IMR-90 (cell line): ENCODE results near the gene CYB5A. TPM values are rescaled to one million over a fixed set of nuclear protein-coding genes. Genes with fewer than 3 reads are reported as not detected.

Source experiments
- ATAC-seq: fragments of 200-7000 bp; cut with Tn5 transposase; 2 replicates; pipeline ENCODE4 v1.9.1; 2020; ENCODE audit warnings: low read depth, mild to moderate bottlenecking, moderate library complexity
- BruUV-seq: library from RNA; stranded (reverse); fragments of 400-500 nt; replicated peaks from 2 replicates; lab custom pipeline; 2021; lab: Mats Ljungman, UMichigan
- CTCF ChIA-PET: fragments of 300-600 bp; formaldehyde crosslinking; extraction: SDS; loops from one replicate; lab custom pipeline; 2021; ENCODE audit warnings: antibody characterized with exemption; lab: Yijun Ruan, JAX
- POLR2A ChIA-PET: fragments of 300-600 bp; sonication (Branson Sonifier 250); formaldehyde crosslinking; loops from one replicate; lab custom pipeline; 2022; ENCODE audit warnings: antibody characterized with exemption; ENCODE audit not compliant: unreplicated experiment; lab: Charles Lee
- DNase-seq: peaks from one replicate; pipeline ENCODE4 v3.0.0; 2013
- H2AFZ ChIP-seq: replicated peaks from 2 replicates; pipeline ENCODE3; 2013; ENCODE audit warnings: low read length, mild to moderate bottlenecking; ENCODE audit not compliant: poor library complexity
- H2AK5ac ChIP-seq: 2 replicates; pipeline ENCODE4 v1.6.1; 2013; ENCODE audit warnings: low read depth, low read length, inconsistent platforms
- H2AK9ac ChIP-seq: replicated peaks from 2 replicates; pipeline ENCODE3; 2013; ENCODE audit warnings: mild to moderate bottlenecking, low read depth, low read length, moderate library complexity; ENCODE audit not compliant: poor library complexity
- H2BK120ac ChIP-seq: 2 replicates; pipeline ENCODE4 v1.6.1; 2013; ENCODE audit warnings: low read depth, low read length, inconsistent platforms
- H2BK15ac ChIP-seq: 3 replicates; pipeline ENCODE4 v1.6.1; 2013; ENCODE audit warnings: low read depth, low read length, inconsistent platforms
- H2BK20ac ChIP-seq: 2 replicates; pipeline ENCODE4 v1.6.1; 2013; ENCODE audit warnings: low read depth, mild to moderate bottlenecking, inconsistent platforms, low read length, moderate library complexity
- H2BK5ac ChIP-seq: 2 replicates; pipeline ENCODE4 v1.6.1; 2013; ENCODE audit warnings: mild to moderate bottlenecking, low read depth, low read length, inconsistent platforms; ENCODE audit not compliant: poor library complexity, severe bottlenecking
- H3K14ac ChIP-seq: replicated peaks from 2 replicates; pipeline ENCODE4 v1.6.1; 2013; ENCODE audit warnings: low read depth, low read length, inconsistent platforms
- H3K18ac ChIP-seq: 2 replicates; pipeline ENCODE4 v1.6.1; 2013; ENCODE audit warnings: low read depth, low read length, control low read depth
- H3K23ac ChIP-seq: 2 replicates; pipeline ENCODE4 v1.6.1; 2013; ENCODE audit warnings: low read depth, low read length, inconsistent platforms
- H3K27ac ChIP-seq: 2 replicates; pipeline ENCODE4 v1.5.1; 2013; ENCODE audit warnings: mild to moderate bottlenecking, control low read depth, low read length; ENCODE audit not compliant: insufficient read depth
- H3K27me3 ChIP-seq: 2 replicates; pipeline ENCODE4 v1.6.1; 2013; ENCODE audit warnings: low read length; ENCODE audit not compliant: control insufficient read depth, insufficient read depth
- H3K36me3 ChIP-seq: 2 replicates; pipeline ENCODE4 v1.6.1; 2013; ENCODE audit warnings: low read length, mixed read lengths; ENCODE audit not compliant: control insufficient read depth, insufficient read depth
- H3K4ac ChIP-seq: 2 replicates; pipeline ENCODE4 v1.6.1; 2013; ENCODE audit warnings: low read depth, low read length, inconsistent platforms
- H3K4me1 ChIP-seq: 2 replicates; pipeline ENCODE4 v1.6.1; 2013; ENCODE audit warnings: low read length, mixed read lengths; ENCODE audit not compliant: control insufficient read depth, insufficient read depth
- H3K4me2 ChIP-seq: 2 replicates; pipeline ENCODE4 v1.6.1; 2013; ENCODE audit warnings: low read depth, mild to moderate bottlenecking, control low read depth, low read length, moderate library complexity
- H3K4me3 ChIP-seq: 2 replicates; pipeline ENCODE4 v1.5.1; 2013; ENCODE audit warnings: low read depth, mild to moderate bottlenecking, control low read depth, low read length, moderate library complexity; ENCODE audit not compliant: insufficient read depth
- H3K56ac ChIP-seq: 2 replicates; pipeline ENCODE4 v1.6.1; 2013; ENCODE audit warnings: low read length, inconsistent platforms; ENCODE audit not compliant: insufficient read depth; ENCODE audit errors: extremely low read depth
- H3K79me1 ChIP-seq, 2 experiments: 2 replicates each; pipeline ENCODE4 v1.6.1; 2013; ENCODE audit warnings: low read length in 2 of 2, inconsistent platforms in 1 of 2, low read depth in 1 of 2
- H3K9ac ChIP-seq: 2 replicates; pipeline ENCODE4 v1.6.1; 2013; ENCODE audit warnings: low read depth, low read length, control low read depth
- H3K9me1 ChIP-seq: 2 replicates; pipeline ENCODE4 v1.6.1; 2013; ENCODE audit warnings: low read length, inconsistent platforms; ENCODE audit not compliant: insufficient read depth
- H3K9me3 ChIP-seq: 2 replicates; pipeline ENCODE4 v1.6.1; 2013; ENCODE audit warnings: low read length; ENCODE audit not compliant: control insufficient read depth, insufficient read depth
- H4K20me1 ChIP-seq: 2 replicates; pipeline ENCODE4 v1.6.1; 2013; ENCODE audit warnings: low read length, inconsistent platforms; ENCODE audit not compliant: insufficient read depth
- H4K5ac ChIP-seq: 2 replicates; pipeline ENCODE4 v1.6.1; 2013; ENCODE audit warnings: mild to moderate bottlenecking, low read depth, low read length, control low read depth
- H4K8ac ChIP-seq, 2 experiments: 2 replicates each; pipeline ENCODE4 v1.6.1; 2013; ENCODE audit warnings: low read depth in 2 of 2, low read length in 2 of 2, control low read depth in 1 of 2, inconsistent platforms in 1 of 2
- H4K91ac ChIP-seq: 2 replicates; pipeline ENCODE4 v1.6.1; 2013; ENCODE audit warnings: low read depth, low read length, inconsistent platforms; ENCODE audit not compliant: insufficient read depth
- BHLHE40 ChIP-seq: fragments of 150-350 bp; IDR thresholded peaks from 2 replicates; pipeline ENCODE4 v1.6.1; 2016; ENCODE audit warnings: mild to moderate bottlenecking, low read depth, low read length
- CEBPB ChIP-seq: IDR thresholded peaks from 2 replicates; pipeline ENCODE4 v1.6.1; 2012; ENCODE audit warnings: low read depth, low read length, improper control_type of control experiment
- CHD1 ChIP-seq: IDR thresholded peaks from 2 replicates; pipeline ENCODE4 v1.6.1; 2012; ENCODE audit warnings: low read depth, low read length, improper control_type of control experiment
- MAFK ChIP-seq: IDR thresholded peaks from 2 replicates; pipeline ENCODE4 v1.6.1; 2012; ENCODE audit warnings: low read depth, low read length, improper control_type of control experiment
- MAZ ChIP-seq: IDR thresholded peaks from 2 replicates; pipeline ENCODE4 v1.6.1; 2012; ENCODE audit warnings: low read depth, mild to moderate bottlenecking, low read length, improper control_type of control experiment, moderate library complexity, borderline replicate concordance
- MXI1 ChIP-seq: IDR thresholded peaks from 2 replicates; pipeline ENCODE4 v1.6.1; 2012; ENCODE audit warnings: low read depth, mild to moderate bottlenecking, low read length, moderate library complexity, borderline replicate concordance
- NFE2L2 ChIP-seq: fragments of 150-350 bp; IDR thresholded peaks from 2 replicates; pipeline ENCODE4 v1.6.1; 2016; ENCODE audit warnings: low read depth, mild to moderate bottlenecking, low read length
- POLR2A ChIP-seq: IDR thresholded peaks from 2 replicates; pipeline ENCODE4 v1.6.1; 2012; ENCODE audit warnings: mild to moderate bottlenecking, low read depth, low read length
- RAD21 ChIP-seq: IDR thresholded peaks from 2 replicates; pipeline ENCODE4 v1.6.1; 2012; ENCODE audit warnings: low read length, improper control_type of control experiment
- RCOR1 ChIP-seq: IDR thresholded peaks from 2 replicates; pipeline ENCODE4 v1.6.1; 2012; ENCODE audit warnings: mild to moderate bottlenecking, low read length, improper control_type of control experiment; ENCODE audit not compliant: insufficient replicate concordance
- RFX5 ChIP-seq: IDR thresholded peaks from 2 replicates; pipeline ENCODE4 v1.8.0; 2012; ENCODE audit warnings: low read depth, mild to moderate bottlenecking, low read length, moderate library complexity
- SMC3 ChIP-seq: fragments of 150-350 bp; IDR thresholded peaks from 2 replicates; pipeline ENCODE4 v1.6.1; 2016; ENCODE audit warnings: low read depth, mild to moderate bottlenecking, antibody characterized with exemption, low read length, moderate library complexity
- WGBS, 2 experiments: methylation state at CpG; one replicate each; pipeline versions ENCODE4 v1.1.5 to v1.1.7; 2013; ENCODE audit warnings: missing lambda C conversion rate in 2 of 2; ENCODE audit not compliant: insufficient read length in 1 of 2; ENCODE audit errors: extremely low coverage in 2 of 2; 5-methylcytosine and 5-hydroxymethylcytosine counted together
- dilution Hi-C: fragments of 300-500 bp; cut with HindIII; formaldehyde crosslinking; loops from one replicate; pipeline ENCODE4 v1.14.3; 2018; ENCODE audit warnings: low sequenced_read_pairs; ENCODE audit not compliant: unreplicated experiment
- in situ Hi-C: fragments of 300-500 bp; cut with MboI; formaldehyde crosslinking; loops from 3 replicates; pipeline ENCODE4 v1.14.3; 2019; ENCODE audit warnings: low sequenced_read_pairs, inconsistent platforms, mixed read lengths
- intact Hi-C: fragments of 100-400 bp; cut with micrococcal nuclease; formaldehyde crosslinking; loops from 2 replicates; pipeline ENCODE4 v1.10.0; 2022
- polyA plus RNA-seq, 3 experiments: library from polyadenylated mRNA; depleted of rRNA; stranded (reverse); fragments of >200 nt; gene quantifications; 2 replicates each; pipeline ENCODE4 v1.2.3, GENCODE V29; 2012; ENCODE audit warnings: low replicate concordance in 1 of 3
- total RNA-seq: library from RNA; depleted of rRNA; stranded (reverse); fragments of >200 nt; gene quantifications from 2 replicates; pipeline ENCODE4 v1.2.3, GENCODE V29; 2012
- TF ChIP-seq, protein P1 (sequence below): conservative IDR thresholded peaks from 2 replicates; pipeline ENCODE4 v1.5.1; 2012; ENCODE audit warnings: mild to moderate bottlenecking, low read depth, low read length, improper control_type of control experiment
- TF ChIP-seq, protein P2 (sequence below): fragments of 150-350 bp; IDR thresholded peaks from 2 replicates; pipeline ENCODE4 v1.6.1; 2017; ENCODE audit warnings: mild to moderate bottlenecking, antibody characterized with exemption, low read length, low read depth

The CYB5A gene
- total and polyA plus RNA-seq, 2 of the 4 experiments (the other 2 are of a cell fraction): 13.4 to 47.9 TPM

DNA sequence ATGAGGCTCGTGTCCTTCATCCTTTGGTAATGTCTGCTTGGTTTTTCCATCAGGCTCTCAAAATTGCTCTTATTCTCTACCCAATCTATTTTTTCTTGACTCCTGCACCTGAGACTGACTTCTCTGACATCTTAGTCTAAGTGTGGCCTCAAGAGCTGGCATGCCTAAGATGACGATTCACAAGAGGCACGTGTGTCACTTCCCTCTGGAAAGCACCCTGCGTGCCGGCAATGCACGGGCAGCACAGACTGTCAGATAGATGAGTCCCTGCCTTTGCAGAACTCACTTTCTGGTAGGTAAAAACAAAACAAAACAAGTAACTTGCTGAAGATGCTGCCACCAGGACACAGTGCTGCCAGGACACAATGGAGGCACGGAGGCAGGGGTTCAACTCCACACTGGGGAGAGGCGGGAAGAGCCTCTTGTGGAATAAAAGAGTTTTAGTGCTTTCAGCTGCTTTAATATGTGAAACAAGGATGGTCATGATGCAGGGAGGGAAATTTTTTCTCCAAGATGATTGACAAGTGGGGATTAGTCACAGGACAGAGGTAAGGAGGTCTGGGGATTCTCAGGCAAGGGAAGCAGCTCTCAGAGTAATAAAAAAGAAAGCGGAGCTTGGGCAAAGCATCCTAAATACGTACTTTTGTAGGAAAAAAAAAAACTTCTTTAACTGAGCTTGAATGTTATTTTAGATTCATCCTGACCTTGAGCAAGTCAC, 27.3 kb downstream of the CYB5A start:
- dilution Hi-C loops (no loop called here), in situ Hi-C loops (no loop called here), intact Hi-C loops (no loop called here)
- no peak overlapping the region for H3K14ac ChIP-seq
- no peak overlapping the region for H3K4me2 ChIP-seq
- H2BK20ac ChIP-seq: no peak overlapping the region
- H3K23ac ChIP-seq: no peak overlapping the region
- no peaks in the 10 kb centered on the region for H3K9me3 ChIP-seq
- no peak overlapping the region for H3K4me3 ChIP-seq
- ATAC-seq: no peak
- POLR2A ChIA-PET: no interaction called here
- H2AFZ ChIP-seq: no peak overlapping the region
- H2BK15ac ChIP-seq: no peak overlapping the region
- peaks cover 6% of the 10 kb centered on the region; the same call in 1 of the 2 replicates for H3K36me3 ChIP-seq
- no peak overlapping the region for H3K9ac ChIP-seq
- BruUV-seq: no TSS peak
- H3K56ac ChIP-seq: no peak overlapping the region
- H3K4me1 ChIP-seq: peaks cover 1% of the 10 kb centered on the region
- no peak overlapping the region for H2BK5ac ChIP-seq
- DNase-seq: no peak
- H2BK120ac ChIP-seq: no peak overlapping the region
- H3K4ac ChIP-seq: no peak overlapping the region
- H4K5ac ChIP-seq: no peak overlapping the region
- no peak overlapping the region for H4K8ac ChIP-seq
- H3K27me3 ChIP-seq: no peaks in the 10 kb centered on the region
- H3K9me1 ChIP-seq: no peaks in the 10 kb centered on the region
- H2AK5ac ChIP-seq: no peak overlapping the region
- CTCF ChIA-PET: interaction anchor here (0.6 kb wide), 1 partner anchor 372 kb away, joined by 3 read pairs; no protein-coding TSS in a partner anchor
- no peak overlapping the region for H3K27ac ChIP-seq
- H3K18ac ChIP-seq: no peak overlapping the region
- no peaks in the 10 kb centered on the region; the same call in 1 of the 2 replicates for H4K20me1 ChIP-seq
- no peak for TF ChIP-seq NFE2L2
- TF ChIP-seq, protein P1, sequence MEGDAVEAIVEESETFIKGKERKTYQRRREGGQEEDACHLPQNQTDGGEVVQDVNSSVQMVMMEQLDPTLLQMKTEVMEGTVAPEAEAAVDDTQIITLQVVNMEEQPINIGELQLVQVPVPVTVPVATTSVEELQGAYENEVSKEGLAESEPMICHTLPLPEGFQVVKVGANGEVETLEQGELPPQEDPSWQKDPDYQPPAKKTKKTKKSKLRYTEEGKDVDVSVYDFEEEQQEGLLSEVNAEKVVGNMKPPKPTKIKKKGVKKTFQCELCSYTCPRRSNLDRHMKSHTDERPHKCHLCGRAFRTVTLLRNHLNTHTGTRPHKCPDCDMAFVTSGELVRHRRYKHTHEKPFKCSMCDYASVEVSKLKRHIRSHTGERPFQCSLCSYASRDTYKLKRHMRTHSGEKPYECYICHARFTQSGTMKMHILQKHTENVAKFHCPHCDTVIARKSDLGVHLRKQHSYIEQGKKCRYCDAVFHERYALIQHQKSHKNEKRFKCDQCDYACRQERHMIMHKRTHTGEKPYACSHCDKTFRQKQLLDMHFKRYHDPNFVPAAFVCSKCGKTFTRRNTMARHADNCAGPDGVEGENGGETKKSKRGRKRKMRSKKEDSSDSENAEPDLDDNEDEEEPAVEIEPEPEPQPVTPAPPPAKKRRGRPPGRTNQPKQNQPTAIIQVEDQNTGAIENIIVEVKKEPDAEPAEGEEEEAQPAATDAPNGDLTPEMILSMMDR: no peak
- TF ChIP-seq, protein P2, sequence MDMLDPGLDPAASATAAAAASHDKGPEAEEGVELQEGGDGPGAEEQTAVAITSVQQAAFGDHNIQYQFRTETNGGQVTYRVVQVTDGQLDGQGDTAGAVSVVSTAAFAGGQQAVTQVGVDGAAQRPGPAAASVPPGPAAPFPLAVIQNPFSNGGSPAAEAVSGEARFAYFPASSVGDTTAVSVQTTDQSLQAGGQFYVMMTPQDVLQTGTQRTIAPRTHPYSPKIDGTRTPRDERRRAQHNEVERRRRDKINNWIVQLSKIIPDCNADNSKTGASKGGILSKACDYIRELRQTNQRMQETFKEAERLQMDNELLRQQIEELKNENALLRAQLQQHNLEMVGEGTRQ: no peak
- no peak for TF ChIP-seq POLR2A
- TF ChIP-seq MAZ: no peak
- no peak for TF ChIP-seq CHD1
- no peak for TF ChIP-seq MXI1
- no peak for TF ChIP-seq BHLHE40
- no peak for TF ChIP-seq RFX5
- TF ChIP-seq MAFK: no peak
- TF ChIP-seq CEBPB: no peak
- TF ChIP-seq RAD21: no peak
- TF ChIP-seq RCOR1: no peak
- TF ChIP-seq SMC3: no peak
- H3K79me1 ChIP-seq: no peaks in the 10 kb centered on the region; a peak in 1 of 4 replicates
- no peak overlapping the region for H4K91ac ChIP-seq
- WGBS, 2 experiments: 50% methylated on average over 2 of the region's 10 CpGs; no CpG with 5 or more reads in 1 of the 2 experiments
- no peak overlapping the region for H2AK9ac ChIP-seq
